PC-9 (cell line): ENCODE results near the gene VAPA.

ENCODE experiments used
- EZH2 ChIP-seq: fragments of 200-600 bp; sonication (generic); IDR thresholded peaks from 2 replicates; pipeline ENCODE4 v1.8.0; 2017; ENCODE audit warnings: antibody characterized with exemption, low read depth
- TF ChIP-seq, protein P1 (sequence below): fragments of 200-600 bp; sonication (generic); conservative IDR thresholded peaks from 2 replicates; pipeline ENCODE4 v1.6.1; 2017; ENCODE audit warnings: mixed run types, antibody characterized with exemption, mild to moderate bottlenecking, moderate library complexity

DNA sequence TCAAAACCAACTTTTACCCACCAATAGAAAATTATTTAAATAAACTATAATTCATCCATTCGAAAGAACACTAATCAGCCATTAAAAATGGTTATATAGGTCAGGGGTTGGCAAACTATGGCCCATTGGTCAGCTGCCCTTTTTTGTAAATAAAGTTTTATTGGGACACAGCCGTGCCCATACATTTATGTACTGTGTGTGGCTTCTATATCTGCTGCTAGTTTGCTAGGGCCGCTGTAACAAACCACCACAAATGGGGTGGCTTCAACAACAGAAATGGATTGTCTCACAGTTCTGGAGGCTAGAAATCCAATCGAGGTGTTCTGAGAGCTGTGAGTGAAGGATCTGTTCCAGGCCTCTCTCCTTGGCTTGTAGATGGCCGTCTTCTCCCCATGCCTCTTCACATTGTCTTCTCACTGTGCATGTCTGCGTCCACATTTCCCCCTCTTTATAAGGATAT lies 35.0 kb upstream of the VAPA start:
- no peak for TF ChIP-seq EZH2
- TF ChIP-seq, protein P1, sequence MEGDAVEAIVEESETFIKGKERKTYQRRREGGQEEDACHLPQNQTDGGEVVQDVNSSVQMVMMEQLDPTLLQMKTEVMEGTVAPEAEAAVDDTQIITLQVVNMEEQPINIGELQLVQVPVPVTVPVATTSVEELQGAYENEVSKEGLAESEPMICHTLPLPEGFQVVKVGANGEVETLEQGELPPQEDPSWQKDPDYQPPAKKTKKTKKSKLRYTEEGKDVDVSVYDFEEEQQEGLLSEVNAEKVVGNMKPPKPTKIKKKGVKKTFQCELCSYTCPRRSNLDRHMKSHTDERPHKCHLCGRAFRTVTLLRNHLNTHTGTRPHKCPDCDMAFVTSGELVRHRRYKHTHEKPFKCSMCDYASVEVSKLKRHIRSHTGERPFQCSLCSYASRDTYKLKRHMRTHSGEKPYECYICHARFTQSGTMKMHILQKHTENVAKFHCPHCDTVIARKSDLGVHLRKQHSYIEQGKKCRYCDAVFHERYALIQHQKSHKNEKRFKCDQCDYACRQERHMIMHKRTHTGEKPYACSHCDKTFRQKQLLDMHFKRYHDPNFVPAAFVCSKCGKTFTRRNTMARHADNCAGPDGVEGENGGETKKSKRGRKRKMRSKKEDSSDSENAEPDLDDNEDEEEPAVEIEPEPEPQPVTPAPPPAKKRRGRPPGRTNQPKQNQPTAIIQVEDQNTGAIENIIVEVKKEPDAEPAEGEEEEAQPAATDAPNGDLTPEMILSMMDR: no peak
